Lung (tissue), 12 donors: Measurements from ENCODE around the gene GRM8. TPM values are rescaled to one million over a fixed set of nuclear protein-coding genes. Genes with fewer than 3 reads are reported as not detected.

Experiments
- ATAC-seq: fragments of 200-7000 bp; cut with Tn5 transposase; one replicate; pipeline ENCODE4 v1.9.1; 2020; ENCODE audit warnings: moderate number of reproducible peaks; ENCODE audit not compliant: insufficient read depth, low FRiP score
- DNase-seq, 3 donors: peaks; one replicate each; pipeline ENCODE4 v3.0.0-alpha.2; 2013 to 2017
- H3K27ac ChIP-seq, 2 donors: one replicate each; pipeline ENCODE4 v1.5.1; 2013; ENCODE audit warnings: mild to moderate bottlenecking in 2 of 2, moderate library complexity in 2 of 2, control low read depth in 1 of 2, inconsistent platforms in 1 of 2, low read depth in 1 of 2, low read length in 1 of 2
- H3K27me3 ChIP-seq, 3 donors: one replicate each; pipeline ENCODE4 v1.5.1; 2013; ENCODE audit warnings: low read length in 2 of 3; ENCODE audit not compliant: control insufficient read depth in 3 of 3, insufficient read depth in 3 of 3
- H3K36me3 ChIP-seq, 4 donors: one replicate each; pipeline ENCODE4 v1.5.1; 2013; ENCODE audit warnings: low read length in 4 of 4, mild to moderate bottlenecking in 1 of 4, moderate library complexity in 1 of 4; ENCODE audit not compliant: control insufficient read depth in 4 of 4, insufficient read depth in 4 of 4
- H3K4me1 ChIP-seq, 5 donors: one replicate each; pipeline ENCODE4 v1.5.1; 2013; ENCODE audit warnings: low read length in 5 of 5, mild to moderate bottlenecking in 2 of 5, moderate library complexity in 1 of 5; ENCODE audit not compliant: control insufficient read depth in 5 of 5, insufficient read depth in 5 of 5
- H3K4me3 ChIP-seq: one replicate; pipeline ENCODE4 v1.5.1; 2013; ENCODE audit warnings: mild to moderate bottlenecking, control low read depth, moderate library complexity
- H3K9ac ChIP-seq, 2 donors: one replicate each; pipeline ENCODE4 v1.5.1; 2013; ENCODE audit warnings: low read length in 2 of 2, control low read depth in 1 of 2; ENCODE audit not compliant: insufficient read depth in 1 of 2
- H3K9me3 ChIP-seq, 4 donors: one replicate each; pipeline ENCODE4 v1.5.1; 2013; ENCODE audit warnings: low read length in 3 of 4, mild to moderate bottlenecking in 1 of 4, moderate library complexity in 1 of 4; ENCODE audit not compliant: control insufficient read depth in 4 of 4, insufficient read depth in 3 of 4
- CTCF ChIP-seq: IDR thresholded peaks from 2 replicates; pipeline ENCODE4 v1.5.1; 2012; ENCODE audit warnings: mild to moderate bottlenecking; ENCODE audit errors: control extremely low read depth, extremely low read depth
- WGBS, 2 donors: extraction: QIAGEN DNeasy Blood & Tissue Kit; methylation state at CpG; one replicate each; pipeline ENCODE4 v1.1.7; 2013; 5-methylcytosine and 5-hydroxymethylcytosine counted together
- polyA plus RNA-seq, 2 donors: library from polyadenylated mRNA; stranded (reverse); fragments of 200-250 nt; gene quantifications; one replicate each; pipeline ENCODE4 v1.2.1, GENCODE V29; 2013
- total RNA-seq, 2 donors: library from RNA; depleted of rRNA in 1 of 2; stranded (reverse); fragments of >200 nt in 1 of 2; gene quantifications; one replicate each; pipeline ENCODE4 v1.2.1, GENCODE V29; 2014 to 2021
- donor health status: control.
- donor health status: control.
- donor health status: Bipolar disorder and iron deficiency.
- donor health status: healthy.
- donor health status: DM: yes; HTN: yes; CAD: no.

The GRM8 gene
- total and polyA plus RNA-seq, 4 donors: 0.01 to 0.83 (median 0.24) TPM; not detected in 1

- H3K27ac ChIP-seq: no peak overlapping the region
- ATAC-seq (no peak), DNase-seq (no peak)
- no peak for TF ChIP-seq CTCF
- no peak overlapping the region for H3K9ac ChIP-seq
- WGBS, 2 donors: 79 to 87% methylated on average over 3 of the region's 3 CpGs
- H3K36me3 ChIP-seq: no peaks in the 10 kb centered on the region
- no peaks in the 10 kb centered on the region for H3K9me3 ChIP-seq
- no peaks in the 10 kb centered on the region for H3K4me1 ChIP-seq
- no peak overlapping the region for H3K4me3 ChIP-seq
- H3K27me3 ChIP-seq: no peaks in the 10 kb centered on the region
These were observed 252.0 kb downstream of the GRM8 start for GRCh38 chr7:127000725-127001124.

- DNase-seq (no peak), ATAC-seq (no peak)
- H3K27ac ChIP-seq: no peak overlapping the region
- no peaks in the 10 kb centered on the region for H3K27me3 ChIP-seq
- no peaks in the 10 kb centered on the region for H3K4me1 ChIP-seq
- H3K4me3 ChIP-seq: no peak overlapping the region
- 47 to 81% methylated on average over 1 of the region's 1 CpG for WGBS, 2 donors
- peaks cover 0 to 5% (median 0%) of the 10 kb centered on the region in 4 donors for H3K9me3 ChIP-seq
- no peak overlapping the region for H3K9ac ChIP-seq
- no peak for TF ChIP-seq CTCF
- H3K36me3 ChIP-seq: no peaks in the 10 kb centered on the region
These were observed 256.1 kb downstream of the GRM8 start for GRCh38 chr7:126996659-126997058.

GRCh38 chr7:126993626-126994213 is 259.0 kb downstream of the GRM8 start:
- Histone ChIP-seq H3K9me3 (peaks cover 0 to 5% (median 0%) of the 10 kb centered on the region in 4 donors), H3K27me3 (no peaks in the 10 kb centered on the region), H3K4me1 (no peaks in the 10 kb centered on the region), H3K9ac (no peak overlapping the region), H3K27ac (no peak overlapping the region), H3K4me3 (no peak overlapping the region), H3K36me3 (no peaks in the 10 kb centered on the region)
- 82 to 96% methylated on average over 2 of the region's 2 CpGs for WGBS, 2 donors
- no peak for TF ChIP-seq CTCF
- no peak for ATAC-seq
- DNase-seq: no peak

- TF ChIP-seq CTCF: no peak
- H3K27ac ChIP-seq: no peak overlapping the region
- no peak overlapping the region for H3K4me3 ChIP-seq
- H3K9me3 ChIP-seq: no peaks in the 10 kb centered on the region
- DNase-seq (no peak), ATAC-seq (no peak)
- 73 to 87% methylated on average over 4 of the region's 4 CpGs for WGBS, 2 donors
- H3K9ac ChIP-seq: no peak overlapping the region
- no peaks in the 10 kb centered on the region for H3K36me3 ChIP-seq
- H3K27me3 ChIP-seq: no peaks in the 10 kb centered on the region
- no peaks in the 10 kb centered on the region for H3K4me1 ChIP-seq
These were observed 264.7 kb downstream of the GRM8 start for GRCh38 chr7:126988022-126988421.
